ENCODE results near the gene MCEE.

Gene MCEE

DNA sequence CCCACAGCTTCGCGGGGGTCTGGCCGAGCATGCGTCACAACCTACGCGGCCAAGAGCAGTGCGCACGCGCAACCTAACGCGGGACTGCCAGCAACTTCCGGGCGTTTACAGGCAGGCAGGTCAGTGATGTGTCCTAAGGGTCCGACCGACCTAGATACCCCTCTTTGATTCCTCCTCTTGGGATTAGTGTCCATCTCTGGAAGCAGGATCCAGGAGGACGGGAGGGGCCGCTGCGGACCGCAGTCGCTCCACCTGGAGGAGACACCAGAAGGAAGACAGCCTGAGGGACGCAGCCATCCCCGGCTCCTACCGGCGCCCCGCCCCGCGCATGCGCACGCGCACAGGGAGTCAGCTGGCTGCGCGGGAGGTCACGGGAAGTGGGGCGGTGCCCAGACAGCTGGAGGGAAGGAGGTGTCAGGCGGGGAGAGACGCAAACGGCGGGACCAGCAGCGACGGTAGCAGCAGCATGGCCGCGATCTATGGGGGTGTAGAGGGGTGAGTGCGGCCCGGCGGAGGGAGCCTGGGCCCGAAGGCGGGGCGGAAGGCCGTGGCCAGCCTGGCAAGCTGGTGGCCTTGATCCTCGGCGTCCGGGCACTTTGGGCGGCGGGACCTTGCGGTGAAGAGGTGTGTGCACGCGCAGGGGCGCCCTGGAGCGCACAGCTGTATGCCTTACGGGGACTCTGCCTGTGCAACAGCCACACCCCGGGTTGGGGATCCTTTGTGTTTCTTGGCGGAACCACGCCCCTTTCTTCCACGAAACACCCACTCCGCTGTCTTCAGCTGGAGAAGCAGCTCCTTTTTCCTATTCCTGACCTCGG is 61.6 kb downstream of the MCEE start, which contains the start of gene NAGK:
Gene NAGK, plus strand, starts transcription at position 431 of the 818 bp plus-strand sequence. Its CDS starts 36 bp downstream, at position 467.
- peak; percentile 97 for DNase-seq (ENCODE audit: low read depth)
- peak within 1 kb of the TSS; percentile 91 for H3K4me3 ChIP-seq (replicated peaks; ENCODE audit: low read depth, low read length)
- TF ChIP-seq CTCF (IDR thresholded peaks at IDR 0.05; ENCODE audit: low read length, missing control alignments), result no peak

GRCh38 chr2:71067567-71068217 is 62.3 kb downstream of the MCEE start:
- H3K4me3 ChIP-seq (replicated peaks; ENCODE audit: low read depth, low read length), result peak overlapping the region; percentile 91
- TF ChIP-seq CTCF (IDR thresholded peaks at IDR 0.05; ENCODE audit: low read length, missing control alignments), result no peak
- no peak for DNase-seq (ENCODE audit: low read depth)

DNA sequence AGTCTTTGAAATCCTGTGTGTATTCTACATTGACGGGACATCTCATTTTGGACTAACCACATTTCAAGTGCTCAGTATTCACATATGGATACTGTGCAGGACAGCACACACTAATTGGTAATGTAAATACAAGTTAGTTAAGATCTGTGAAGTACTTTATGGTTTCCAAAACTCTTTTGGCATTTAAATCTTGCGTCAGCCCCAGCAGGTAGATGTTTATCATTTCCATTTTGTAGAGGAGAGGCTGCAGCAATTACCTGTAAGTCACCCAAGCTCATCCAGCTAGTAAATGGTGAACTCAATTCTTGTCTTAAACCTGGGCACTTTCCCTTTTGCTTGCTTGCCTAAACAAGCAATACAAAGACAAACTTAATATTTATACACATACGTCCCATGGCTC is 63.2 kb downstream of the MCEE start:
- TF ChIP-seq CTCF (IDR thresholded peaks at IDR 0.05; ENCODE audit: low read length, missing control alignments), result no peak
- H3K4me3 ChIP-seq (replicated peaks; ENCODE audit: low read depth, low read length), result no peak overlapping the region
- DNase-seq (ENCODE audit: low read depth), result no peak

GRCh38 chr2:71064754-71065621 is 65.0 kb downstream of the MCEE start:
- DNase-seq (ENCODE audit: low read depth), result no peak
- no peak for TF ChIP-seq CTCF (IDR thresholded peaks at IDR 0.05; ENCODE audit: low read length, missing control alignments)
- no peak overlapping the region for H3K4me3 ChIP-seq (replicated peaks; ENCODE audit: low read depth, low read length)

DNA sequence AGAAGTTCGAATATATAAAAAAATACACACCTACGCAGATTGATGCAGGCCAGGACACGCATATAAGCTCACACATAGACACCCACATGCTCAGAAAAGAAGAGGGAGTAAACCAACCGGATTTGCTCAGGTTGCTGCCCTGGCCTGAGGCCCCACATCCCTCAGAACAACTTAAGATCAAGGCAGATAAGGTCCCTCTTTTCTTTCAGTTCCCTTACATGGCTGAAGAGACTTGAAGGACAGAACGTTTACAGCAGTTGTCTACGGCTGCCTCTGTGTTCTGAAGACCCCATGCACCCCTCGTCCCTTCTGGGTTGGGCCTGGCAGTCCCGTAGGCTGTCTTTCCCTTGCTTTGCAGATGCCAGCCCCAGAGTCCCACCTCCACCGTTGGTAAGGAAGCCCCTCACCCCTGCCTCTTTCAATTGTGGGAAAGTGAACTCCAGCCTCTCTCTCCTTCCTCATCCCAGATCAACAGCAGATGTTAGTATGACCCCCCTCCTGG is 65.9 kb downstream of the MCEE start:
- DNase-seq (ENCODE audit: low read depth), result no peak
- H3K4me3 ChIP-seq (replicated peaks; ENCODE audit: low read depth, low read length), result no peak overlapping the region
- no peak for TF ChIP-seq CTCF (IDR thresholded peaks at IDR 0.05; ENCODE audit: low read length, missing control alignments)

- no peak overlapping the region for H3K4me3 ChIP-seq (replicated peaks; ENCODE audit: low read depth, low read length)
- DNase-seq (ENCODE audit: low read depth), result no peak
- TF ChIP-seq CTCF (IDR thresholded peaks at IDR 0.05; ENCODE audit: low read length, missing control alignments), result no peak
Measured at GRCh38 chr2:71063216-71063615, 66.8 kb downstream of the MCEE start.
